HG03060 (cell line): ENCODE measurements around the gene FSTL5.
"Not testable (repeated sequence)": the region's sequence is repeated elsewhere in the genome, so short reads cannot be mapped to it uniquely, and the experiment has no call there.

Experiments
- ATAC-seq: cut with Tn5 transposase; IDR thresholded peaks from one replicate; pipeline ENCODE4 v1.9.1; 2021; ENCODE audit warnings: low read depth, moderate number of reproducible peaks; ENCODE audit not compliant: unreplicated experiment

Gene FSTL5

GRCh38 chr4:162104459-162105124, 59.2 kb downstream of the FSTL5 start:
- ATAC-seq = no peak

GRCh38 chr4:162103908-162104307, 59.9 kb downstream of the FSTL5 start:
- not testable (repeated sequence) for ATAC-seq

- ATAC-seq = no peak
Observed at GRCh38 chr4:162102713-162103112, 61.1 kb downstream of the FSTL5 start.

- ATAC-seq = no peak
Observed at GRCh38 chr4:162101337-162101736, 62.5 kb downstream of the FSTL5 start.

DNA sequence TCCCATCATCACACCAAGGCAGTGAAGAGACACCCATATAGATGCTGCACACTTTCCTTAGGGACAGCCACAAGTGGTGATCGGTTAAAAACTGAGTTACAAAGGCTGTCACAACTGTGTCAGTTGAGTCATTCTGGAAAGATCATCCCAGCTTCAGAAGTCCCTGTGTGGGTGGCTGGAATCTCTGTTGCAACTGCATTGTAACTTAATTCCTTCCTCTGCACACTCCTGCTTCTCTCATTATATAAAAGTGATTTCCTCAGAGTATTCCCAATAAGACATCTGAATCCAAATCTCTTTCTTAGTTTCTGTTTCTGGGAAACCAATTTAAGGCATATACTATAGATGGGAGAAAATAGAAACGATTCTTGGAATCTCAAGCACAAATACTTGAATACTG, 88.1 kb downstream of the FSTL5 start:
- no peak for ATAC-seq

DNA sequence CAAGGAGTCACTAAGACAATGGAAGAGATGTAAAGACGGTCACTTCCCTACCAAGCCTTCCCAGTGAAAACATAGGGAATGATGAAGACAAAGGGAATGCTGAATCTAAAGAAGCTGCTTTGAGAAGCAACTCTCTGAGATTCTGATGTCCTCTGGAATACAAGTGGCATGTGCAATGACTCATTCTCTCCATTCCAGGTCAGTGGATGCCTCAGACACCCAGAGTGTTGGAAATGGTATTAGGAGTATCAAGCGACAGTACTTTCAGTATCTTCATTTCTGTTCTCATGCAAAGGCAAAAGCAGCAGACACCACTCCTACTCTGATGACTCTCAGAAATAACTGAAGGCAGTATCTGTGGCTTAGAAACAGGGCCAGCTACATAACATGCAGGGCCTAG, 102.6 kb downstream of the FSTL5 start:
- ATAC-seq = no peak

DNA sequence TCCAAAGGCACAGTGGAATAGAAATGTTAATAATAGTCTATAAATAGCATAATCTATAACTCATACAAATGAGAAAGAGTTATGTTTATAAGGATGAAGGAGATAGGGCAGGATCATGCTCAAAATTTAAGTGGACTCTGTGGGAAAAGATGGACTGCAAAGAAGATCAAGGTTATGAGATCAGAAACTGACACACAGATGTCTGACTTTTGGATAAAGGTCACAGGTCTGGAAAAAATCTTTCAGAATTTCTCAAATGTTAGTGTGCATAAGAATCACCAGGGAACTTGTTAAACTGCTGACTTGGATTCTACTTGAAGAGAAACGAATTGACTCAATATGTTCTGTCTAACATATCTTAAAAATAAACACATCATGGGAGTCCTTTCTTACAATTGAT, 104.1 kb downstream of the FSTL5 start:
- ATAC-seq = no peak

- ATAC-seq = no peak
Observed at GRCh38 chr4:162056990-162057389, 106.8 kb downstream of the FSTL5 start.

- no peak for ATAC-seq
Observed at GRCh38 chr4:162046135-162046534, 117.7 kb downstream of the FSTL5 start.

- no peak for ATAC-seq
Observed at GRCh38 chr4:162038112-162038511, 125.7 kb downstream of the FSTL5 start.

- ATAC-seq = no peak
Observed at GRCh38 chr4:162017863-162018262, 145.9 kb downstream of the FSTL5 start.

- ATAC-seq = no peak
Observed at GRCh38 chr4:162016991-162017390, 146.8 kb downstream of the FSTL5 start.

DNA sequence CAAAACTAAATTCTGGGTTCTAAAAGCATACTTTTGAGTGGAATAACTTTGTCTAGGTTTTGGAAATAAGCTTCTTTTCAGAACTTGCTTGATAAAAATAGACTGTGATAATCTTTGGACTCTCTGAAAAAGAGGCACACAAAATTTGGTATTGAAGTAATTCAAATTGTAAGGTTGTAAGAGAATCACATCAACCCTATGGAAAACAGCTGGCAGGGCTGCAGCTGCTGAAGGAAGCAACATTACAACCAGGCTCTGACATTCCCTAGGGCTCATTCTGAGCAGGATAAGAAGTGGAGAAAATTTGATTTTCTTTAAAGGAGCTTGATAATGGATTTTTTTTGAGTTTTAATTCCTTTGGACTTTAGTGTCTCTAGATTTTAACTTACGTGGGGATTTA, 147.6 kb downstream of the FSTL5 start:
- no peak for ATAC-seq

GRCh38 chr4:162015090-162015489, 148.7 kb downstream of the FSTL5 start:
- ATAC-seq = no peak

DNA sequence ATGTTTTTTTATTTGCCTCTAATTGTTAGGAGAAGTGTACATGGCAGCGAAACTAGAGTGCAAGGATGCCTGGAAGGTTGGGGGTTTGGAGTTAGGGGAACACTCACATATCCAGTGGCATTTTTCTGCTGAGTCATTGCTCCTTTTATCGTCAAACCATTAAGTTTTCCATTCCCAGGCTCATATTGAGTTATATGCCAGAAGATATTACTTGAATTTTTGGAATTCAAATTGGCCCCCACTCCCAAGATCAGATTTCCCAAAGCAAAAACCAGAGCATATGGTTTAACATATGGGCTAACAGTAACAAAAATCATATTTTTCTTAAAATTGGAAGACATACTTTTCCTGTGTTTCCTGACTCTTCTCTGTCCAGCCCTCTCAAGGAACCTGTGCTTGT, 152.7 kb downstream of the FSTL5 start:
- ATAC-seq = no peak

GRCh38 chr4:162010362-162010761, 153.4 kb downstream of the FSTL5 start:
- ATAC-seq = no peak

GRCh38 chr4:161992317-161992716, 171.5 kb downstream of the FSTL5 start:
- no peak for ATAC-seq

- ATAC-seq = no peak
Observed at GRCh38 chr4:161991811-161992210, 172.0 kb downstream of the FSTL5 start.

GRCh38 chr4:161990721-161991120, 173.1 kb downstream of the FSTL5 start:
- no peak for ATAC-seq

GRCh38 chr4:161988946-161989345, 174.9 kb downstream of the FSTL5 start:
- ATAC-seq = no peak

GRCh38 chr4:161987611-161988010, 176.2 kb downstream of the FSTL5 start:
- ATAC-seq = no peak

DNA sequence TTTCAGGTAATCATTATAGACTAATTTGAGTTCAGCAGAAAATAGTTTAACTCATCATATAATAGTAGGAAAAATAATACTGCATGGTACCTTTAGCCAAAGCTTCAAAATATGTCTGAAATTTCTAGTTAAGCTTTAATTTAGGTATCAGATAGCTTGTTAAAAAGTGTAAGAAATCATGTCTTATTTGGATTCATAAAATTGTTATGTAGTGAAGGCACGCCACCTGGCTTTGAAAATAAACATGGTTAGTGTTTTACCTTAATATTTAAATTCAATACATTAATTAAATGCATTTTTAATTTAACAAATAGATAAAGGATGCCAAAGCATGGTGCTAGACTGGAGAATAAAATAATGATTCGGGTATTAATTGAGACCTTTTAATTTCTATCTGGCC, 211.4 kb downstream of the FSTL5 start:
- no peak for ATAC-seq
